SH-SY5Y (cell line): ENCODE data around the gene ATP10B.

ENCODE experiments used
- GATA2 ChIP-seq: IDR thresholded peaks from 2 replicates; pipeline ENCODE4 v1.6.1; 2011; ENCODE audit warnings: mild to moderate bottlenecking, low read depth, low read length
- GATA3 ChIP-seq: IDR thresholded peaks from 2 replicates; pipeline ENCODE4 v1.6.1; 2011; ENCODE audit warnings: low read depth, mild to moderate bottlenecking, low read length, moderate library complexity

DNA sequence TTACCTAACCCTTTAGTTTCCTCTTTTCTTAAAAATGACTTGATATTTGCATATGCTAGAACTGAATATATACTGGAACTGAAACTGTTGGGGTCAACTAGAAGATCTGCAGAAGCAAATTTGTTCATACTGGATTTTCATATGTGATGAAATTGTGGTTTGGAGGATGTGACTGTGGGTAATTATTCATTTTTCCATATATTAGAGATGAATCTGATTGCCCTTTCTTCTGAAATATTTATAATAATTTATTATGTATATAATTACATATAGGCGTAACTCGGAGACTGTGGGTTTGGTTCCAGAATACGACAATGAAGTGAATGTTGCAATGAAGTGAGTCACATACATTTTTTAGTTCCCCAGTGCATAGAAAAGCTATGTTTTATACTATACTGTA is 149.1 kb downstream of the ATP10B start:
- TF ChIP-seq GATA3 = no peak
- TF ChIP-seq GATA2 = no peak
